ENCODE results near the gene PARP1.
A peak's percentile ranks its signal among the peaks of the same experiment; 100 is the strongest.
"Not testable (repeated sequence)": the region's sequence is repeated elsewhere in the genome, so short reads cannot be mapped to it uniquely, and the experiment has no call there.

Gene PARP1

GRCh38 chr1:226407497-226408284 is at the start of gene PARP1:
PARP1 (minus strand) TSS chr1:226408093; CDS start chr1:226407929, 164 bp downstream.
- no peak for DNase-seq (ENCODE audit: low read depth)

DNA sequence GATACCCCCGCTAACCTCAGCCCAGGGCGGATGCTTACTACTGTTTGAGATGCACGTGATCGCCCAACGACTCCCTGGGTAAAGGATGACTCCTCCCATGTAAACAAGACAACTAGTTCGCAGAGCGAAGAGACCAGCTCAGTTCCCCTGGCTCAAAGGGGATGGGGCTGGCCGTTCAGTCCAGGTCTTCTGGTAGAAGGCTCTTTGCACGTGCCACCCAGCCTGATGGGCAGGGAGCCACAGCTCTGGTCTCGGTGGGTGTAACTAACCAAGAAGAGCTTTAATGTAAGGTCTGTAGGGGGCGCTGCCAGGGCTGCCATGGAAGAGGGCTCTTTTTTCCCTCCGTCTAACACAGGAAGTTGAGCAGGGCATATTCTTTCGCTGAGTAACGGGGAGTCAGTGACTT is 49.4 kb upstream of the PARP1 start:
- no peak for DNase-seq (ENCODE audit: low read depth)

DNA sequence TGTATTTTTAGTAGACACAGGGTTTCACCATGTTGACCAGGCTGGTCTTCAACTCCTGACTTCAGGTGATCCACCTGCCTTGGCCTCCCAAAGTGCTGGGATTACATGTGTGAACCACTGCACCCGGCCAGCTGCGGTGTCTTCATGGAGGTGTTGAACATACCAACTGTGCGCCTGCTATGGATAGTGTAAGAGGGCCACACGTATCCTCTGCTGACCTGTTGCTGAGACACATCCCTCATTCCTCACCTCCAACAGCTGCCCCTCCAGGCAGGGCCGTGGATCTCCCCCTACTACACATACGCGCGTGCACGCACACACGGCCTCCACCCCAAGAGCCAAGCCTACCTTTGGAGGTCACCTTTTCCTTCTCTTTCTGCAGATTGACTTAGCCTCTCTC is 48.0 kb upstream of the PARP1 start:
- DNase-seq (ENCODE audit: low read depth), result no peak

- no peak for DNase-seq (ENCODE audit: low read depth)
Measured at GRCh38 chr1:226454349-226454748, 46.5 kb upstream of the PARP1 start.

DNA sequence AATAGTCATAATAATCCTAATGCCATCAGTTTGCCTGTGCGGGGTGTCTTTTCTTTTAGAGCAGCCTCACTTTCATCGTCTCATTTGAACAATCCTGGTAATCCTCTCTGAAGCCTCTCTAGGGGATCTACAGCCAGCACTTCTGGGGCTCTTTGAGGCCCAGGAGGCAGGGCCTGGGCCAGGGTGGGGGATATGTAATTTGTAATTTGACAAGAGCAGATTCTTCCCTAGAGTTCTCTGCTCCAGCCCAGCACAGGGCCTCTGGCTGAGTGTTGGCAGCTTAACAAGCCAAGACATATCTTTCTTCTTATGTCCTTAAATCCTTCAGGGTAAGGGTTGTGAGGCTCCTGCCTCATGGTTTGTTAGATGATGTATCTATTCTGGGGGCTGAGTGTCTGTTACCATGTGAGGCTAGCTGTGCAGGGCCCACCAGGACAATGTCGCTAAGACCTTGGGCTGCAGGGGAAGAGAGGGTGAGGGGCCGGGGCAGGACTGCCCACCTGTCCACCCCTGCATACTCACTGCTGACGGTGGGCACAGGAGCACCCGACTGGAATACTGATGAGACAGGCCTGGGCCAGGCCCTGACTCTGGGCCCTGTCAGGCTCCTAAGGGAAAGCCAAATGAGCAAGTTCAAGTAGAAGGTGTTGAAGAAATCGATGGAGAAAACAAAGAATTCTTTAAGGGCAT is 45.3 kb upstream of the PARP1 start:
- no peak for DNase-seq (ENCODE audit: low read depth)

- no peak for DNase-seq (ENCODE audit: low read depth)
Measured at GRCh38 chr1:226450688-226451087, 42.8 kb upstream of the PARP1 start.

DNA sequence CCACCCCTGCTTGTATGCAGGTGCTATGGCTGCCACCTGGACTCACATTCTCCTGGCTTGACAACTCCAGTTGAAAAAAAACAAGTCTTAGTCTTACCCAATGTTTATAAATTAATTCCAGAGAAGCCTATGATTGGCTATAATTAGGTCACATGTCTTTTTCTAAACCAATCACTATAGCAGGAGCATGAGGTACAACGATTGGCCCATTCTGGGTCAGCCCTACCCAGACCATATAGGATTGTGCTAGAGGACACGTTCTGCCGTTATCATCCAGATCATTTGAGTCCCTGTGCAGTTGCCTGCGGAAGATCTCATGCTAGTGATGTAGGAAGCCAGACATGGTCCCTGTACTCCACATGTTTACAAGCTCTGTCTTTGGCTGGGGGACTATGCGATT is 41.9 kb upstream of the PARP1 start:
- DNase-seq (ENCODE audit: low read depth), result no peak

- DNase-seq (ENCODE audit: low read depth), result peak; percentile 37
Measured at GRCh38 chr1:226447932-226448665, 40.2 kb upstream of the PARP1 start.

- DNase-seq (ENCODE audit: low read depth), result no peak
Measured at GRCh38 chr1:226446094-226446493, 38.2 kb upstream of the PARP1 start.

- DNase-seq (ENCODE audit: low read depth), result no peak
Measured at GRCh38 chr1:226444901-226445300, 37.0 kb upstream of the PARP1 start.

GRCh38 chr1:226443439-226443838 is 35.5 kb upstream of the PARP1 start:
- peak; percentile 36 for DNase-seq (ENCODE audit: low read depth)

DNA sequence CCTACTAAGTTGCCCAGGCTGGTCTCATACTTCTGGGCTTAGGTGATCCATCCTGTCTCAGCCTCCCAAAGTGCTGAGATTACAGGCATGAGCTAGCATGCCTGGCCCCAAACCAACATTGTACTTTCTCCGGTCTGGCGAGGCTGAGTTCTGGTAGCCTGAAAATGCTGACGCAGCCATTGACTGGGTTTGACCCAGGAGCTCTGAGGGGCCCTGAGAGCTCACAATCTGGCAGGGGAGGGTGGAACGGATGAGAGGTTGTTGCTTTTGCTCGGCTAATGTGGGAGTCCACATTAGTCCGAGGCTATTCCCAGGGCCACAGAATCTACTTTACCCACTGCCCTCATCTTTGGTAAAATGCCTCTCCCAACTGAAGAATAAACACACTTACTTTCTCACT is 35.1 kb upstream of the PARP1 start:
- DNase-seq (ENCODE audit: low read depth), result no peak

GRCh38 chr1:226441629-226442028 is 33.7 kb upstream of the PARP1 start:
- DNase-seq (ENCODE audit: low read depth), result no peak

DNA sequence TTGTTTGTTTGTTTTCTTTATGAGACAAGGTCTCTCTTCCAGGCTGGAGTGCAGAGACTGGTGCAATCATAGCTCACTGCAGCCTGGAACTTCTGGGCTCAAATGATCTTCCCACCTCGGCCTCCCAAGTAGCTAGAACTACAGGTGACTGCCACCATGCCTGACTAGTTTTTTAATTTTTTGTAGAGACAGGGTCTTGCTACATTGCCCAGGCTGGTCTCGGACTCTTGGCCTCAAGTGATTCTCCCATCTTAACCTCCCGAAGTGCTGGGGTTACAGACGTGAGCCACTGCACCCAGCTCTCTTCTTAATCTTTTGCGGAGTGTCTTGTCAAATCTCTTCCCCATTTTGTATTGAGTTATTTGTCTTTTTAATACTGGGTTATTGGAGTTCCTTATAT is 32.6 kb upstream of the PARP1 start:
- no peak for DNase-seq (ENCODE audit: low read depth)

- DNase-seq (ENCODE audit: low read depth), result no peak
Measured at GRCh38 chr1:226438007-226438406, 30.1 kb upstream of the PARP1 start.

GRCh38 chr1:226436855-226437491 is 29.1 kb upstream of the PARP1 start:
- DNase-seq (ENCODE audit: low read depth), result no peak

DNA sequence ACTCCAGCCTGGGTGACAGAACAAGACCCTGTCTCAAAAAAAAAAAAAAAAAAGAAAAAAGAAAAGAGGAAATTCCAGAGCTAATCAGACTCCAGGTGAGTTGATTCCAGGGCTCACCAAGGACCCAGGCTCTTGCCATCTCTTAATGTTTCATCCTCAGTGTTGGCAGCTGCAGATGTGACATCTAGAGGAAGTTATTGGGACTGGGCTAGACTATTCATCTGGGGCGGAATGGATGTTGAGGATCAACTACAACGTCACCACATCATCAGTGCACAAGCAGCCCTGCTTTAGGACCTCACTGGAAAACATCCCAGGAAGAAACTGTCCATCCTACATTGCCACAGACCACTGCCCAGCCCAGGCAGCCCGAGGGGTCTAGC is 28.6 kb upstream of the PARP1 start:
- DNase-seq (ENCODE audit: low read depth), result no peak

DNA sequence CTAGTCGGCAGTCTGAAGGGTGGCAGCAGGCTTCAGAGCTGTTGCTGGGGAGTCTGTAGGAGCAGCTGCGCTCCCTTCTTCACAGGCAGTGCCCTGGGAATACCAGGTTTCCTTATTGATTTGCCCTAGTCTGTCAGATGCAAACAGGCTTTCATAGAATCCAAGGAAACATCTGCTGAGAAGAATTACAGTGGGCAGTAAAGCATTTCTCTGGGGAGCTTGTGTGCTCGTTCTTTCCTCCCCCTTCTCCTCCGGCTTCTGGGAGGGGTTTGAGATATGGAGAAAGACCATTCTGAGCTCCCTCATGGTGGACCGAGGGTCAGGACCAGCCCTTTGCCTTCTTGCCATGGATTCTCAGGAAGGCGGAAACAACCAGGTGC is 25.4 kb upstream of the PARP1 start:
- no peak for DNase-seq (ENCODE audit: low read depth)

- no peak for DNase-seq (ENCODE audit: low read depth)
Measured at GRCh38 chr1:226432586-226433340, 24.9 kb upstream of the PARP1 start.

DNA sequence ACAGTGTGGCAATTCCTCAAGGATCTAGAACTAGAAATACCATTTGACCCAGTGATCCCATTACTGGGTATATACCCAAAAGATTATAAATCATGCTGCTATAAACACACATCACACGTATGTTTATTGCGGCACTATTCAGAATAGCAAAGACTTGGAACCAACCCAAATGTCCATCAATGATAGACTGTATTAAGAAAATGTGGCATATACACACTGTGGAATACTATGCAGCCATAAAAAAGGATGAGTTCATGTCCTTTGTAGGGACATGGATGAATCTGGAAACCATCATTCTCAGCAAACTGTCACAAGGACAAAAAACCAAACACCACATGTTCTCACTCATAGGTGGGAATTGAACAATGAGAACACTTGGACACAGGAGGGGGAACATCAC is 24.0 kb upstream of the PARP1 start:
- not testable (repeated sequence) for DNase-seq (ENCODE audit: low read depth)

DNA sequence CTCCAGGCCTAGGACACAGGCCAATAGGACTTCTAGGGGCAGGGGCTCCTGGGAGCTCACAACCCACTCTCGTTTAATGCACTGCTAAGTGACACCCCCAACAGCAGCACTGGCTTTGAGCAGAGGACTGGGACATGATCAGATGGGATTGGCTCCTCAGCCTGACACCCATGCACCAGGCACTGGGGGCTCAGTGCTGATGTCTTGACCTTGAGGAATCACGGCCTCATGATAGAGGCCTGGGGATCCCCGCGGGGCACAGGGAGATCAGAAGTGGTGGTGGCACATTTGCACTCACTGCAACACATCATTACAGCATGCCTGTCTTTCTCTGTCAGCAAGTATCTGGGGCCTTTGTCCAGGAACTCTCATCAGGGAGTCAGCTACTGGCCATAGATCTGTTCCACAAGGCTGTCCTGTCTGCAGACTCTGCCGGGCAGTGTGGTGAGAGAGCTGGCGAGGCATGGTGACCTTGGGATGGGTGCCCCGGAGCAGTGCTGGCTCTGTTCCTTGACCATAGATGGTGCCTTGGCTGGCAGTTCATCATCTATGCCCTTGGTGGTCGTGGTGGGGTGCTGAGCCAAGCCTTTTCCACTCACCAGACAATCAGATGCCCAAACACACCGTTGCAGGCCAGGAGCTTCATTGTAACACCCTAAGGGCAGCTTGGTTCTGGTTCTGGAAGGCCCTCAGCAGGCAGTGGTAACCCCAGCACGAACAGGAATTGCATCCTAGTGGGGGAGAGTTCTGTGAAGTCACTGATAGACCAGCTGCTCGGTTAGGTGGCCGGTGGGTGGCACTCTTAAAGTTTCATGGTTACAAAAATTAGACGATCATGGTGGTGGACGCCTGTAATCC is 22.2 kb upstream of the PARP1 start:
- no peak for DNase-seq (ENCODE audit: low read depth)

All from non-pigmented ciliary epithelial cell (primary cell).